HG03095 (cell line): ENCODE data around the gene RNF187.

Experiments
- ATAC-seq: cut with Tn5 transposase; IDR thresholded peaks from one replicate; pipeline ENCODE4 v1.9.1; 2021; ENCODE audit warnings: moderate library complexity; ENCODE audit not compliant: unreplicated experiment

Gene RNF187

DNA sequence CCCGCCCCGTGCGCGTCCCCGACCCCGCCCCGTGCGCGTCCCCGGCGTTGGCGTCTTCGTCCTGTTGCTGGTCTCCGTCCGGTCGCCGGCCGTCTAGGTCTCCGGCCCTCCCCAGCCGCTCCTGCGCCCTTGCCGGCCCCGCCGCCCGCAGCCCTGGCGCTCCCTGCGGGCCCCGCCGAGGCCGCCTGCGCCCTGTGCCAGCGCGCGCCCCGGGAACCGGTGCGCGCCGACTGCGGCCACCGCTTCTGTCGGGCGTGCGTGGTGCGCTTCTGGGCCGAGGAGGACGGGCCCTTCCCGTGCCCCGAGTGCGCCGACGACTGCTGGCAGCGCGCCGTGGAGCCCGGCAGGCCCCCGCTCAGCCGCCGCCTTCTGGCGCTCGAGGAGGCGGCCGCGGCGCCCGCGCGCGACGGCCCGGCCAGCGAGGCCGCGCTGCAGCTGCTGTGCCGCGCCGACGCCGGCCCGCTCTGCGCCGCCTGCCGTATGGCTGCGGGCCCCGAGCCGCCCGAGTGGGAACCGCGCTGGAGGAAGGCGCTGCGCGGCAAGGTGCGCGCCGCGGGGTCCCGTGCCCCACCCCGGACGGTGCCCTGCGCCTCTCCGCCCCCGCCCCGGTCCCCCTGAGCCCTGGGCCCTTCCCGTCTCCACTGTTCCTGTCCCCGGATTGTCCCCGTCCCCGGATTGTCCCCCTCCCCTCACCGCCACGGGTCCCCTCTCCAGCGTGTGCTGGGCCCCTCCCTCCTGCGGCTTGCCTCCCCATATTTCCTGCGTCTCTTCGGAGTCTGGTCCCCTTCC is at the start of gene RNF187:
TSS of gene RNF187 (plus strand) at position 47 of the 789 bp plus-strand sequence.
- ATAC-seq: peak; percentile 34

DNA sequence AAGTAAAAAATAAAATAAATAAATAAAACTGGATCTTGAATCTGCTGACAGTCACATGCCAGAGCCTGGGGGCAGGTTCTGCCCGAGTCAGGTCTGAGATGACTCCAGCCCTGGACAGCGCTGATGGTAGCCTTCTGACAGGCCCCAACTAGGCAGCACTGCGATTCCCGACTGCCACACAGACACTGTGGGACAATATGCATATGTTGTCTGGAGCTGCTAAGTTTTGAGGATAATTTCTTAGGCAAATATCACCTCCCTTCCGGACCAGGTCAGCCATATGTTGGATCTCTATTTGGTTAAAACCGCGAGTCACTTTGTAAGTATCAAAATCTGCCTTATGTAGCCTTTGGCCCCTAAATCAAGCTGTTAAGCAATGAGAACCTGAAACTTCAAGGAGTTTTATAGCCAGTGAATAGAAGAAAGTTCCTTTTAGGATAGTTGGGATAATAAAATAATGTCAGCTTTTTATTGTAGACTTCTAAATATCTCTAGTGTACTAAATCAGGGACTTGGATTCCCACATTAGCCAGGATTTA is 49.7 kb upstream of the RNF187 start:
- no peak for ATAC-seq

DNA sequence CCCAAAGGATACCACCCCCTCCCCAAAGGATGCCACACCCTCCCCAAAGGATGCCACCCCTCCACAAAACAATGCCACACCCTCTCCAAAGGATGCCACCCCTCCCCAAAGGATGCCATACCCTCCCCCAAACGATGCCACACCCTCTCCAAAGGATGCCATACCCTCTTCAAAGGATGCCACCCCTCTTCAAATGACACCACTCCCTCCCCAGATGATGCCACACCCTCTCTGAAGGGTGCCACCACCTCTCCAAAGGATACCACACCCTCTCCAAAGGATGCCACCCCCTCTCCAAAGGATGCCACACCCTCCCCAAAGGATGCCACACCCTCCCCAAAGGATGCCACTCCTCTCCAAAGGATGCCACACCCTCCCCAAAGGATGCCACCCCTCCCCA is 48.9 kb upstream of the RNF187 start:
- no peak for ATAC-seq

DNA sequence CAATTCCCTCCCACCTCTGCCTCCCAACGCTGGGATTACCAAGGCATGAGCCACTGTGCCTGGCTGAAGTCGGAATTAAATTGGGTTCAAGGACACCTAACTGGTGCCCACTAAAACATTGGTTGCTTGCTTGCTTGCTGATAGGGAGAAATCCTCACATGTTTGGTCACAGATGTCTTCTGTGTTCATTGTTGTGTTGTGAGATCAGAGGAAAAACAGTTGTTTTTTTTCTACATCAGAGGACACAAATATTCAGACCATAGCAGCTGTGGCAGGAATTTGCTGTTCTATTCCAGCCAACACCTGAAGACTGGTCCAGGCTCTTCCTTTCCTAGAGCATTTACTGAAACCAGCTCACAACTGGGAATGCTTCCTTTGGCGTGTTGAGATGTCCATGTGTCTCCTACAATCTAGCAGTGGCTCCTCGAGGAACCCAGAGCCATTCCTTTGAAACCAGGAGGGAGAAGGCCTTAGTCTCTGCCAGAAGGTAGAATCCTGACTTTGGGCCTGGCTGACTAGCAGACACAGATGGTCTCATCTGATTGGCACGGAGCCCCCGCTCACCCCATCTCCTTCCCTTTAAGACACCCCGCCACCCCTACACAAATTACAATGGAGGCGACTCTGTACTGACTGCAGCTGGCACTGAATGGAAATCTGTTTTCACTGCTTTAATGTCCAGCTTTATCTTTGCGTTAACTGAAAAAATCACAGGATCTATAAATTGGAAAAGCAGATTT is 46.3 kb upstream of the RNF187 start:
- ATAC-seq: no peak

DNA sequence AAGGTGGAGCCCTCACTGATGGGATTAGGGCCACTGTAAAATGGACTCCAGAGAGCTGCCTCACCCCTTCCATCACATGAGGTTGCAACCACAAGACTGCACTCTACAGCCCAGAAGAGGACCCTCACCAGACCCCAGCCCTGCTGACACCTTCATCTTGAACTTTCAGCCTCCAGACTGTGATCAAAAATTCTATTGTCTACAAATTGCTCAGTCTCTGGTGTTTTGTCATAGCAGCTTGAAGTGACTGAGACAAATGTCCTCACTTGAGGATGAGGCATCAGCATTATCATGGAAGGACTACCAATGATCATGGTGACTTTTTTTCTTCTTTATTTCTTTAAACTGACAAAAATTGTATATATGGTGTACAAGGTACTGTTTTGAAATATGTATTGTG is 43.8 kb upstream of the RNF187 start:
- ATAC-seq: no peak

GRCh38 chr1:228445490-228445842 is 41.7 kb upstream of the RNF187 start:
- no peak for ATAC-seq

DNA sequence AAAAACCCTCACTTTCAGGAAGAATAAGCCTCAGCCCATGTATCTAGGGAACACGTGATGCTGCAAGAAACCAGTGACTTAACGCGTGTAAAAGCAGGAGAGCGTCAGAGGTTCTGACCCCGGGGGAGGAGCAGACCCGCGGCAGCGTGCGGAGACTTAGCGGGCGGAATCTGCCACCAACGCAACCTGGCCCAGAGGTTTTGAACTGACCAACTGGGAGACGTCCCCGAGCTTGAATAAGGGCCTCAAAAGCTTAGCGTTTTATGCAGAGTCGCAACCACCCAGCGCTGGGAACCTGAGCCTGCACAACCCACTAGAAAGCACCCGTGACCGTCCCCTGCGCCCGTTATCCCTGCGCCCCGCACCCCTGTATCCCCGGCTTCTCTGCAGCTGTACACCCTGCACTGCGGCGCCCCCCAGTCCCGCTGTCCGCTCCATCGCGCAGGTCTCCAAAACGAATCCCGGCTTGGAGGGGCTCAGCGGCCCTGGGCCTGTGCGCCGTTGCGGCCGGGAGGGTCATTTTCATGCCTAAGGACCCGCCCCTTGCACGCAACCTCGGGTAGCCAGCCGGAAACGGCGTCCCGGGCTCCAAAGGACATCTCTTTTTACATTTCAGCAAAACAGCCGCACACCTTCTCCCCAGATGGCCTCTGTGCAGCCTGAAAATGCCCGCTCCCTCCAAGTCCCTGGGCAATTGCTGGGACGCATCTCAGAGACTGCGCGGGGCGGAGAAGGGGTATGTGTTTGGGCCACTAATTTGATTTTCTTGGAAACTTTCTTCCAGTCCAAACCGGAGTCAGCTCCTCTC is 41.1 kb upstream of the RNF187 start:
- ATAC-seq: no peak

DNA sequence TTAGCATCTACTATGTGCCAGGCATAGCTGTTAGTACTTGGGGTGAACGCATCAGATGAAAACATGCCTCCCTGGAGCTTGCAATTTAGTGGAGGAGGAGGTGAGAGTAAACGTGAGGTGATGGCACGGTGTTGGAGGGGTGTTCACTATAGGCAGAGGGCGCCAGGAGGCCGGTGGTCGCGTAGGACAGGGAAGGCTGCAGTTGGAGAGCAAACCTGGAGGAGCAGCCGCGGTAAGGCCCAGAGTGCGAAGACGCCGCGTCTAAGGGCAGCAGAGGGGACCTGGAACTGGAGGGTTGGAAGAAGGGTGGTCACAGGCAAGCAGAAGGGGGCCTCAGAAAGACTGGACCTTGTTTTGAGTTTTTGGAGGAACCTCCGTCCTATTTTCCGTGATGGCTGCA is 40.3 kb upstream of the RNF187 start:
- no peak for ATAC-seq

GRCh38 chr1:228448372-228448771 is 38.8 kb upstream of the RNF187 start:
- no peak for ATAC-seq

- ATAC-seq: no peak
Observed at GRCh38 chr1:228450200-228450599, 37.0 kb upstream of the RNF187 start.

DNA sequence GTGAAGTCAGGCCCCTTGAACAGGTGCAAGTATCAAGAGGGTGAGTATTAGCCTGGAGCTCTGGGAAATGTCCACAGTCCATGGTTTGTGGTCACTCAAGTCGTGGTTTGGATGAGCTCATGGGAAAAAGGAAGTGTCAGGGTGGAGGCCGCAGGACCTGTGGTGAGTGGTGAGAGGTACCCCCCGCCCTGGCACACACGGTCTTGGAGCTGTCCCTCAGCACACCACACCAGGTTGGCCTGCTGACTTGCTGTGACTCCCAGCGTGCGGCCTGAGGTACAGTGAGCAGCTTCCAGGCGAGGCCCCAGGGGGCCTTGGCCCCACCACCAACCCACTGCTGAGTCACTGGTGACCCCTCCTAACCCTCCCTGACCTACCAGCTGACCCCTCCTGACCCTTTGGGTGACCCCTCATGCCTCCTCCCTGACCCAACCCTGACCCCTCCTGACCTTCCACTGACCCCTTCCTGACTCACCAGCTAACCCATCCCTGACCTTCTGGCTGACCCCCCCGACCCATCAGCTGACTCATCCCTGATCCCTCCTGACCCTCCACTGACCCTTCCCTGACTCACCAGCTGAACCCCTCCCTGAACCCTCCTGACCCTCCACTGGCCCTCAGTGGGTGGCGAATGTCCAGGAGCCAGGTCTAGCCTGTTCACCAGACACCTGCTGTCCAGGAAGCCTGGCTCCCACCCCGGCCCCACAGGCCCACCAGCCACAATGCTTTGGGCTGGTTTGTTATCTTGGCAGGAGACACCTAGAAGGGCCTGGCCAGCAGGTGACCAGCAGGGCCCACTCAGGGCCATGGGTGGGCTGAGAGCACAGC is 34.8 kb upstream of the RNF187 start:
- ATAC-seq: no peak

DNA sequence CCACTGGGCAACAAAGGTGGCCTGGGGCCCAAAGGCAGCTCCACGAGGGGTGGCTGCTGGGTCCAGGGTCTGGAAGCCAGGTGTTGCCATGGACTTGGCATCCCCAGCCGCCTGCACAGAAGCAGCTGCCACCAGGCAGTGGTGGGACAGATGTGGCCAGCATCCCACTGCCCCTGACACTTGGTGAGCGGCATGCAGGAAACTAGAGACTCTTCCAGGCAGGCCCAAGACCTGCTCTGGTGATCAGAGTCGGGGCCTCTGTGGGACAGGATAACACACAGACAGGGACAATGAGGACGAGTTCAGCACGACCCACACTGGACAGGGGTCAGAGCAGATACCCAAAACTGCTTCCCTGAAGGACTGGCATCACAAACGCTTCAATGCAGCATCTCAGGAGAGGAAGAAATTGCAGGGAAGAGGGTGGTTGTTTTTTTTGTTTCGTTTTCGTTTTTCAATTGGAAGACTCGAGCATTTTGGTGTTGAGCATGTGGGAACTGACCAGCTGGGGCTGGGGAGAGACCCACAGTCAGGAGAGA is 34.1 kb upstream of the RNF187 start:
- ATAC-seq: no peak

GRCh38 chr1:228453614-228454013 is 33.6 kb upstream of the RNF187 start:
- ATAC-seq: no peak

- no peak for ATAC-seq
Observed at GRCh38 chr1:228454238-228454637, 32.9 kb upstream of the RNF187 start.

GRCh38 chr1:228455715-228456114 is 31.5 kb upstream of the RNF187 start:
- ATAC-seq: no peak

DNA sequence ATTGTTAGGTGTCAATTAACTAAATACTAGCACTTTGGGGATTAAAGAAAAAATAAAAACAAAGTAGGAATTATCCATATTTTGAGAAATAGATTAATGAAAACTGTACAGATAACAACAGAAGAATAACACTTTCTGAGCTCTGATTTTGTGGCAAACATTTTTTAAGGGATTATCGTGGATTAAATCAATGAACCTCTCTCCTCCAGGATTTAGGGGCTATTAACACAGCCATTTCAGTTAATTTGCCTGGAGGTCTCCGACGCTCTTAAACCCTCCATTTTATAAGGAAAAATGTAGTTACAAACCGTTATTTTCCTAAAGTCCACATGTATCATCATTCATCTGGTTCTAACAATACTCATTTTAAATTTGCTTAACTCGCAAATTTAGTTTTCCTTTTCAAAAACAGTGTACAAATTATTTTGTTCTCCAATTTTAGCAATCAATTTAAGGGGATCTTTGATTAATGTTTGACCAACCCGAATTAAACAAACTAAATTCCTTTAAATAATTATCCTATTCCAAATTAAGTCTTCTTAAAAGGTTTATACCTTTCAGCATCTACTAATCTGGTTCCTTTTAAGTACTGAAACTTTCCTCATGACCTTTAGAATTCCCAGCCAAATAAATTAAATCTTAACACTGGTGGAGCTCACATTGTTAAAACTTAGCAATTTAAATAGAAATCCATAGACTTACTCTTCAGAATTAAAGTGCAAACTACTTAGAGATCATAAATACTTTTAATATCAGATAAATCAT is 30.7 kb upstream of the RNF187 start:
- ATAC-seq: no peak

- ATAC-seq: no peak
Observed at GRCh38 chr1:228457017-228457395, 30.2 kb upstream of the RNF187 start.

DNA sequence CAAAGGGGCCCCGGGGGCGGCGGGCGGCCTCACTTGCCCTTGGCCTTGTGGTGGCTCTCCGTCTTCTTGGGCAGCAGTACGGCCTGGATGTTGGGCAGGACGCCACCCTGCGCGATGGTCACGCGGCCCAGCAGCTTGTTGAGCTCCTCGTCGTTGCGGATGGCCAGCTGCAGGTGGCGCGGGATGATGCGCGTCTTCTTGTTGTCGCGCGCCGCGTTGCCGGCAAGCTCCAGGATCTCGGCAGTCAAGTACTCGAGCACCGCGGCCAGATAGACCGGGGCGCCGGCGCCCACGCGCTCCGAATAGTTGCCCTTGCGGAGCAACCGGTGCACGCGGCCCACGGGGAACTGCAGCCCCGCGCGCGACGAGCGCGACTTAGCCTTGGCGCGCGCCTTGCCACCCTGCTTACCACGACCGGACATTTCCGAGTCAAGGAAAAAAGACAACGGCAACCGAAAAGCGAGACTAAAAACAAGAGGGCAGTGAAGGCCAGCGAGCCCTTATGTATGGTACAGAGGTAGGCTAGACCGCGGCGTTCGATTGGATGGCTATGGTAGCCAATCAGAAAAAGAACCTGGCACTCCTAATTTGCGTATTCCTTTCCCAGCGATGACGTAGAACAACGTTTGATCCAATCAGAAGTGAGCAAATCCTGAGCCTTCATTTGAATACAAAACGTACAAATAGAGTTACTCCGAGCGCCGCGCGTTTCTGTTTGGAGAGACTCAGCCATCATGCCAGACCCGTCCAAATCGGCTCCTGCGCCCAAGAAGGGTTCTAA is 29.6 kb upstream of the RNF187 start:
- ATAC-seq: peak; percentile 85
